H1 (cell line): ENCODE measurements around the gene NFKB1. TPM values are rescaled to one million over a fixed set of nuclear protein-coding genes. Genes with fewer than 3 reads are reported as not detected.

Experiments used
- BRCA1 ChIP-seq: IDR thresholded peaks from 2 replicates; pipeline ENCODE4 v1.6.1; 2012; ENCODE audit warnings: low read depth, low read length, improper control_type of control experiment
- CHD1 ChIP-seq: IDR thresholded peaks from 2 replicates; pipeline ENCODE4 v1.6.1; 2012; ENCODE audit warnings: low read depth, low read length, improper control_type of control experiment
- EP300 ChIP-seq, 2 experiments: IDR thresholded peaks; 1 replicate in 1 of 2; 2 replicates in 1 of 2; pipeline ENCODE4 v1.6.1; 2011 to 2012; ENCODE audit warnings: low read depth in 2 of 2, low read length in 2 of 2, mild to moderate bottlenecking in 2 of 2, borderline replicate concordance in 1 of 2, inconsistent platforms in 1 of 2, moderate library complexity in 1 of 2
- FOSL1 ChIP-seq: IDR thresholded peaks from 2 replicates; pipeline ENCODE4 v1.6.1; 2011; ENCODE audit warnings: mild to moderate bottlenecking, low read depth, low read length, moderate library complexity; ENCODE audit not compliant: insufficient read depth
- GABPA ChIP-seq: IDR thresholded peaks from 2 replicates; pipeline ENCODE4 v1.6.1; 2011; ENCODE audit warnings: mild to moderate bottlenecking, low read length, moderate library complexity, borderline replicate concordance; ENCODE audit not compliant: insufficient read depth
- NANOG ChIP-seq: IDR thresholded peaks from 2 replicates; pipeline ENCODE4 v1.6.1; 2011; ENCODE audit warnings: low read length, low read depth, mild to moderate bottlenecking, inconsistent platforms; ENCODE audit not compliant: insufficient read depth, poor library complexity, severe bottlenecking
- POLR2A ChIP-seq, 2 experiments: IDR thresholded peaks; 1 replicate in 1 of 2; 2 replicates in 1 of 2; pipeline ENCODE4 v1.6.1; 2011; ENCODE audit warnings: low read depth in 2 of 2, low read length in 2 of 2, mild to moderate bottlenecking in 2 of 2; ENCODE audit errors: control extremely low read depth in 1 of 2
- SRF ChIP-seq: IDR thresholded peaks from 2 replicates; pipeline ENCODE4 v1.6.1; 2011; ENCODE audit warnings: mild to moderate bottlenecking, low read depth, low read length, moderate library complexity
- SUZ12 ChIP-seq: fragments of 200-600 bp; sonication (generic); IDR thresholded peaks from 2 replicates; pipeline ENCODE4 v1.6.1; 2012; ENCODE audit warnings: mild to moderate bottlenecking, inconsistent platforms, low read length, moderate library complexity, mixed read lengths
- TAF1 ChIP-seq: IDR thresholded peaks from 2 replicates; pipeline ENCODE4 v1.6.1; 2011; ENCODE audit warnings: mild to moderate bottlenecking, low read depth, low read length
- polyA plus RNA-seq, 7 experiments: library from polyadenylated mRNA; depleted of rRNA in 3 of 7; stranded (reverse) in 5 of 7; unstranded in 2 of 7; fragments of >200 nt in 5 of 7; fragments of 200-250 nt in 2 of 7; gene quantifications; 1 replicate in 5 of 7; 2 replicates in 1 of 7; 4 replicates in 1 of 7; pipeline versions ENCODE4 v1.2.1 to v1.2.3, GENCODE V29; 2011 to 2013; ENCODE audit warnings: missing spikeins in 2 of 7, mixed read lengths in 2 of 7
- total RNA-seq: library from RNA; stranded (reverse); fragmentation: NEBNext Ultra II Directional; extraction: Animal tissue kit (Norgen Biotek cat#: 25700); gene quantifications from 2 replicates; pipeline ENCODE4 v1.2.1, GENCODE V29; 2021

Gene NFKB1
- total and polyA plus RNA-seq, 2 of the 8 experiments (the other 6 are each of a cell fraction or from before 2014, with no cell fraction given), result 2.9 to 6.8 TPM

DNA sequence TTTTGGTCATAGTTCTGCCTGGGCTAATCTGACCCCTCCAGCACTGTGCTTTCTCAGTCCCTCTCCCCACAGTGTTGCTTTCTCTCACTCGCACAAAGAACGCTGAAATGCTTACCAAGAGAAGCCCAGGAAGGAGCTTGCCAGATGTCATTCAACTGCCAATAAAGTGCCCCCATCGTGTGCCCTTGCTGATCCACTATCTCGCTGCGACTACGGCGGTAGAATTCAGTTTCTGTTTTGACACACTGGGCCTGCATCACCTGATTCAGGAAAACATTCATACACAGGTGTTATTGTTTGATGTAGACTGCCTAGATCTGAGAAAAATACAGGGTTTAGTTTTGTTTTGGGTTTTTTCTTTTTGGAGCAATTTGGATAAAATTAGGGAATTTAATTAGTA, 138.4 kb downstream of the NFKB1 start (continued):
- TF ChIP-seq EP300 (IDR thresholded peaks at IDR 0.05; ENCODE audit: borderline replicate concordance in 1 of 2, low read depth in 2 of 2, low read length in 2 of 2) (no peak), NANOG (no peak), FOSL1 (no peak), BRCA1 (no peak), CHD1 (no peak), POLR2A (IDR thresholded peaks at IDR 0.05; ENCODE audit: control extremely low read depth in 1 of 2, low read depth in 2 of 2, low read length in 2 of 2) (no peak), SRF (no peak), SUZ12 (no peak), TAF1 (no peak), GABPA (no peak)
- TF ChIP-seq, all 59 proteins: peak for 0
